ENCODE data around the gene ALOX15B. TPM values are rescaled to one million over a fixed set of nuclear protein-coding genes. Genes with fewer than 3 reads are reported as not detected.
"Not testable (repeated sequence)": the region's sequence is repeated elsewhere in the genome, so short reads cannot be mapped to it uniquely, and the experiment has no call there.

Gene ALOX15B
- total and polyA plus RNA-seq, 2 donors (not counting 1 experiment from before 2014, with no cell fraction given), result not detected

DNA sequence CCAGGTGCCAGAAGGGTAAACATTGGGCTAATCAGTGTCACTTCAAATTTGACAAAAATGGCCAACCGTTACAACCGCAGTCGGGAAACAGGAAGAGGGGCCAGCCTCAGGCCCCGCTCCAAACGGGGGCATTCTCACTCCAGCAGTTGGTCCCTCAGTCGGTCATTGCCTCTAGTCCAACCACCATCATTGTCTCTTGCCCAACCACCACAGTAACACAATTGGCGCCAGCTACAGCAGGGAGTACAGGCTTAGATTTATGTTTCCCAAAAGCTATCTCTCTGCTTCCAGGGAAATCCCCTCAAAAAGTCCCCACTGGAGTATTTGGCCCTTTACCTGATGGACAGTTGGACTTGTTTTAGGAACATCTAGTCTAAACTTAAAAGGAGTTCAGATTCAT, 20.3 kb downstream of the ALOX15B start:
- no peak overlapping the region for H3K4me2 ChIP-seq (ENCODE audit: extremely low read depth, insufficient read depth, low read length)
- peaks cover 50% of the 10 kb centered on the region for H3K27me3 ChIP-seq (ENCODE audit: control insufficient read depth, insufficient read depth, low read length)
- no peak for TF ChIP-seq EZH2 (IDR thresholded peaks at IDR 0.05; ENCODE audit: low read length, missing control alignments)
- TF ChIP-seq, protein P1, sequence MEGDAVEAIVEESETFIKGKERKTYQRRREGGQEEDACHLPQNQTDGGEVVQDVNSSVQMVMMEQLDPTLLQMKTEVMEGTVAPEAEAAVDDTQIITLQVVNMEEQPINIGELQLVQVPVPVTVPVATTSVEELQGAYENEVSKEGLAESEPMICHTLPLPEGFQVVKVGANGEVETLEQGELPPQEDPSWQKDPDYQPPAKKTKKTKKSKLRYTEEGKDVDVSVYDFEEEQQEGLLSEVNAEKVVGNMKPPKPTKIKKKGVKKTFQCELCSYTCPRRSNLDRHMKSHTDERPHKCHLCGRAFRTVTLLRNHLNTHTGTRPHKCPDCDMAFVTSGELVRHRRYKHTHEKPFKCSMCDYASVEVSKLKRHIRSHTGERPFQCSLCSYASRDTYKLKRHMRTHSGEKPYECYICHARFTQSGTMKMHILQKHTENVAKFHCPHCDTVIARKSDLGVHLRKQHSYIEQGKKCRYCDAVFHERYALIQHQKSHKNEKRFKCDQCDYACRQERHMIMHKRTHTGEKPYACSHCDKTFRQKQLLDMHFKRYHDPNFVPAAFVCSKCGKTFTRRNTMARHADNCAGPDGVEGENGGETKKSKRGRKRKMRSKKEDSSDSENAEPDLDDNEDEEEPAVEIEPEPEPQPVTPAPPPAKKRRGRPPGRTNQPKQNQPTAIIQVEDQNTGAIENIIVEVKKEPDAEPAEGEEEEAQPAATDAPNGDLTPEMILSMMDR (conservative IDR thresholded peaks at IDR 0.05 in 1 of 2, IDR thresholded peaks at IDR 0.05 in 1 of 2; ENCODE audit: low read depth in 1 of 2, low read length in 2 of 2), result peak in 1 of 2 donors; percentile 0
- no peaks in the 10 kb centered on the region for H3K9me3 ChIP-seq (ENCODE audit: control insufficient read depth, insufficient read depth, low read depth, low read length)
- H3K79me2 ChIP-seq (ENCODE audit: control insufficient read depth, insufficient read depth, low read length), result no peaks in the 10 kb centered on the region
- H4K20me1 ChIP-seq (ENCODE audit: control insufficient read depth, extremely low read depth, insufficient read depth, low read length), result no peaks in the 10 kb centered on the region
- H3K4me3 ChIP-seq (replicated peaks in 1 of 4; ENCODE audit: control extremely low read depth in 1 of 4, insufficient read depth in 1 of 4, low read depth in 3 of 4, low read length in 4 of 4), result no peak overlapping the region
- no peak for DNase-seq (ENCODE audit: low read depth in 2 of 2)
- H3K9ac ChIP-seq (ENCODE audit: insufficient read depth, low read length), result no peak overlapping the region
- no peaks in the 10 kb centered on the region for H3K4me1 ChIP-seq (ENCODE audit: control insufficient read depth, extremely low read depth, insufficient read depth, low read length)
- H3K36me3 ChIP-seq (ENCODE audit: control insufficient read depth, insufficient read depth, low read length), result no peaks in the 10 kb centered on the region
- no peak overlapping the region for H3K27ac ChIP-seq (ENCODE audit: insufficient read depth, low read length)
- H2AFZ ChIP-seq (ENCODE audit: low read length), result no peak overlapping the region

DNA sequence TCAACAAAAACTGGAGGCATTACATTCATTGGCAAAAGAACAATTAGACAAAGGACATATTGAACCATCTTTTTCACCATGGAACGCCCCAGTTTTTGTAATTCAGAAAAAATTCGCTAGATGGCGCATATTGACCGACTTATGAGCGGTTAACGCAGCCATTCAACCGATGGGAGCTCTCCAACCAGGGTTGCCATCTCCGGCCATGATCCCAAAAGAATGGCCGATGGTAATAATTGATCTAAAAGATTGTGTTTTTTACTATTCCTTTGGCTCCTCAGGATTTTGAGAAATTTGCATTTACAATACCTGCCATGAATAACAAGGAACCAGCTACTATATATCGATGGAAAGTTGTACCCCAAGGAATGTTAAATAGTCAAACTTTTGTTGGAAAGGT, 21.4 kb downstream of the ALOX15B start:
- peaks cover 56% of the 10 kb centered on the region for H3K27me3 ChIP-seq (ENCODE audit: control insufficient read depth, insufficient read depth, low read length)
- H3K4me1 ChIP-seq (ENCODE audit: control insufficient read depth, extremely low read depth, insufficient read depth, low read length), result no peaks in the 10 kb centered on the region
- no peaks in the 10 kb centered on the region for H3K36me3 ChIP-seq (ENCODE audit: control insufficient read depth, insufficient read depth, low read length)
- H2AFZ ChIP-seq (ENCODE audit: low read length), result no peak overlapping the region
- H3K9me3 ChIP-seq (ENCODE audit: control insufficient read depth, insufficient read depth, low read depth, low read length), result no peaks in the 10 kb centered on the region
- TF ChIP-seq, protein P1 (conservative IDR thresholded peaks at IDR 0.05 in 1 of 2, IDR thresholded peaks at IDR 0.05 in 1 of 2; ENCODE audit: low read depth in 1 of 2, low read length in 2 of 2), result peak; percentile 61 to 62
- no peak for TF ChIP-seq EZH2 (IDR thresholded peaks at IDR 0.05; ENCODE audit: low read length, missing control alignments)
- H3K79me2 ChIP-seq (ENCODE audit: control insufficient read depth, insufficient read depth, low read length), result no peaks in the 10 kb centered on the region
- no peak overlapping the region for H3K9ac ChIP-seq (ENCODE audit: insufficient read depth, low read length)
- no peaks in the 10 kb centered on the region for H4K20me1 ChIP-seq (ENCODE audit: control insufficient read depth, extremely low read depth, insufficient read depth, low read length)
- no peak overlapping the region for H3K4me2 ChIP-seq (ENCODE audit: extremely low read depth, insufficient read depth, low read length)
- no peak overlapping the region for H3K4me3 ChIP-seq (replicated peaks in 1 of 4; ENCODE audit: control extremely low read depth in 1 of 4, insufficient read depth in 1 of 4, low read depth in 3 of 4, low read length in 4 of 4)
- no peak overlapping the region for H3K27ac ChIP-seq (ENCODE audit: insufficient read depth, low read length)
- DNase-seq (ENCODE audit: low read depth in 2 of 2), result peak; percentile 47 to 74

DNA sequence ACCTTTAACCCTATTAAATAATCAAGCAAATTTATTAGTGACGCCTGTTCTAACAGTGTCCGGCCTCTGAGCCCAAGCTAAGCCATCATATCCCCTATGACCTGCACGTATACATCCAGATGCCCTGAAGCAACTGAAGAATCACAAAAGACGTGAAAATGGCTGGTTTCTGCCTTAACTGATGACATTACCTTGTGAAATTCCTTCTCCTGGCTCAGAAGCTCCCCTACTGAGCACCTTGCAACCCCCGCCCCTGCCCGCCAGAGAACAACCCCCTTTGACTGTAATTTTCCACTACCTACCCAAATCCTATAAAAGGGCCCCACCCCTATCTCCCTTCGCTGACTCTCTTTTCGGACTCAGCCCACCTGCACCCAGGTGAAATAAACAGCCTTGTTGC, 23.0 kb downstream of the ALOX15B start:
- not testable (repeated sequence) for DNase-seq (ENCODE audit: low read depth in 2 of 2)
- H3K27me3 ChIP-seq (ENCODE audit: control insufficient read depth, insufficient read depth, low read length), result peaks cover 58% of the 10 kb centered on the region

More for the DNA sequence above, 23.0 kb downstream of the ALOX15B start:
- not testable (repeated sequence) for H3K4me3 ChIP-seq (replicated peaks in 1 of 4; ENCODE audit: control extremely low read depth in 1 of 4, insufficient read depth in 1 of 4, low read depth in 3 of 4, low read length in 4 of 4); H3K79me2 ChIP-seq (ENCODE audit: control insufficient read depth, insufficient read depth, low read length); H3K4me2 ChIP-seq (ENCODE audit: extremely low read depth, insufficient read depth, low read length); H3K36me3 ChIP-seq (ENCODE audit: control insufficient read depth, insufficient read depth, low read length); H3K4me1 ChIP-seq (ENCODE audit: control insufficient read depth, extremely low read depth, insufficient read depth, low read length); H3K9me3 ChIP-seq (ENCODE audit: control insufficient read depth, insufficient read depth, low read depth, low read length); H4K20me1 ChIP-seq (ENCODE audit: control insufficient read depth, extremely low read depth, insufficient read depth, low read length); H2AFZ ChIP-seq (ENCODE audit: low read length); H3K27ac ChIP-seq (ENCODE audit: insufficient read depth, low read length); H3K9ac ChIP-seq (ENCODE audit: insufficient read depth, low read length)
